ENCODE measurements around the gene NDC1. TPM values are rescaled to one million over a fixed set of nuclear protein-coding genes. Genes with fewer than 3 reads are reported as not detected.

NDC1 gene
- total and polyA plus RNA-seq, 12 donors: 2.0 to 8.0 (median 5.7) TPM

- Histone ChIP-seq H3K4me3 (no peak overlapping the region), H3K4me1 (no peaks in the 10 kb centered on the region), H3K36me3 (peaks cover 0 to 77% (median 4%) of the 10 kb centered on the region in 9 donors), H3K27me3 (no peaks in the 10 kb centered on the region), H3K9me3 (no peaks in the 10 kb centered on the region), H3K27ac (no peak overlapping the region)
- WGBS, 2 donors: 75% methylated on average over 4 of the region's 4 CpGs
- ATAC-seq: no peak
- TF ChIP-seq CTCF (IDR thresholded peaks at IDR 0.05): no peak
- no peak for DNase-seq
- intact Hi-C loops (cut with DNase I): no loop called here
Observed at GRCh38 chr1:53792806-53793205, 45.3 kb downstream of the NDC1 start.

- Histone ChIP-seq H3K9me3 (no peaks in the 10 kb centered on the region), H3K4me1 (no peaks in the 10 kb centered on the region), H3K36me3 (peaks cover 0 to 88% (median 8%) of the 10 kb centered on the region in 9 donors), H3K4me3 (no peak overlapping the region), H3K27ac (no peak overlapping the region), H3K27me3 (no peaks in the 10 kb centered on the region)
- WGBS, 2 donors: 97% methylated on average over 3 of the region's 3 CpGs
- TF ChIP-seq CTCF (IDR thresholded peaks at IDR 0.05): no peak
- DNase-seq: no peak
- intact Hi-C loops (cut with DNase I): no loop called here
- no peak for ATAC-seq
Observed at GRCh38 chr1:53787655-53788054, 50.4 kb downstream of the NDC1 start.

- Histone ChIP-seq H3K4me3 (no peak overlapping the region), H3K27ac (no peak overlapping the region), H3K9me3 (no peaks in the 10 kb centered on the region), H3K36me3 (peaks cover 0 to 81% (median 8%) of the 10 kb centered on the region in 9 donors), H3K27me3 (no peaks in the 10 kb centered on the region), H3K4me1 (no peaks in the 10 kb centered on the region)
- intact Hi-C loops (cut with DNase I): no loop called here
- 94 to 97% methylated on average over 1 of the region's 1 CpG for WGBS, 2 donors
- no peak for ATAC-seq
- no peak for DNase-seq
- TF ChIP-seq CTCF (IDR thresholded peaks at IDR 0.05): no peak
Observed at GRCh38 chr1:53783056-53783455, 55.0 kb downstream of the NDC1 start.

- no peak overlapping the region for H3K4me3 ChIP-seq
- no peaks in the 10 kb centered on the region for H3K27me3 ChIP-seq
- H3K4me1 ChIP-seq: no peaks in the 10 kb centered on the region
- DNase-seq: no peak
- no peak for ATAC-seq
- WGBS, 2 donors: 94 to 99% methylated on average over 3 of the region's 3 CpGs
- peaks cover 0 to 81% (median 3%) of the 10 kb centered on the region in 9 donors for H3K36me3 ChIP-seq
- no peak overlapping the region for H3K27ac ChIP-seq
- no peaks in the 10 kb centered on the region for H3K9me3 ChIP-seq
- TF ChIP-seq CTCF (IDR thresholded peaks at IDR 0.05): no peak
- intact Hi-C loops (cut with DNase I): no loop called here
Observed at GRCh38 chr1:53781654-53782053, 56.4 kb downstream of the NDC1 start.

Data from heart right ventricle (tissue), 16 donors.